ENCODE measurements around the gene NDUFAF5.
"Not testable (repeated sequence)": the region's sequence is repeated elsewhere in the genome, so short reads cannot be mapped to it uniquely, and the experiment has no call there.

NDUFAF5 gene, protein sequence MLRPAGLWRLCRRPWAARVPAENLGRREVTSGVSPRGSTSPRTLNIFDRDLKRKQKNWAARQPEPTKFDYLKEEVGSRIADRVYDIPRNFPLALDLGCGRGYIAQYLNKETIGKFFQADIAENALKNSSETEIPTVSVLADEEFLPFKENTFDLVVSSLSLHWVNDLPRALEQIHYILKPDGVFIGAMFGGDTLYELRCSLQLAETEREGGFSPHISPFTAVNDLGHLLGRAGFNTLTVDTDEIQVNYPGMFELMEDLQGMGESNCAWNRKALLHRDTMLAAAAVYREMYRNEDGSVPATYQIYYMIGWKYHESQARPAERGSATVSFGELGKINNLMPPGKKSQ

DNA sequence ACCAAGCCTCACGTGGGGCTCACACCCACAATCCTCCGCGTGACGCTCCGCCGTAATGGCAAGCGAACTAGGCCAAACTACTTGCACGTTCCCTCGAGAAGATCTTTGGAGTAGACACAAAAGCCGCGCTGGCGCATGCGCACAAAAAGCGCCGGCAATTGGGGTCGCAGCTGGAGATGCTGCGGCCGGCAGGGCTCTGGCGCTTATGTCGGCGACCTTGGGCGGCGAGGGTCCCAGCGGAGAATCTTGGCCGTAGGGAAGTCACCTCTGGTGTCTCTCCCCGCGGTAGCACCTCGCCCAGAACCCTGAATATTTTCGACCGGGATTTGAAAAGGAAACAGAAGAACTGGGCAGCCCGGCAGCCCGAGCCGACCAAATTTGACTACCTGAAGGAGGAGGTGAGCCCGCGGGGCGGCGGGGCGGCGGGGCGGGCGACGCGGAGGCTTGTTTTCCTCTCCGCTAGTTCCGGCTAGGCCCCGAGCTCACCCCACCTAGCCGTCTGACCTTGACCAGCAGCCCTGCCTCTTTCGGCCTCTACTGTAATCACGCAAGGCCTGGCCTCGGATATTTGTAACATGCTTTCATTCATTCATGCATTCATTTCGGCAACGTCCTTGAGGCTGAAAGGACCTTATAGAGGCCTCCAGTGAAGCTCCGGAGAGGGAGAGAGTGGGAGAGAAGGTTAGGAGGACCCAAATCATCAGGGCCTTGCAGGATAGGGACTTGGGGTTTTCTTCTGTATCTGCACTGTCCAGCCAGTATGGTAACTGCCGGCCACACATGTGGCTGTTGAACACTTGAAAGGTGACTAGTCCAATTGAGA lies at the start of gene NDUFAF5, which contains the start of gene ESF1:
TSS of gene NDUFAF5 (plus strand) at position 136 of the 823 bp plus-strand sequence. CDS start at position 177, 41 bp downstream.
TSS of gene ESF1 (minus strand) at position 27 of the 823 bp plus-strand sequence. CDS start 1,779 bp downstream, outside the sequence.
- DNase-seq (ENCODE audit: low spot score) = peak; percentile 95

DNA sequence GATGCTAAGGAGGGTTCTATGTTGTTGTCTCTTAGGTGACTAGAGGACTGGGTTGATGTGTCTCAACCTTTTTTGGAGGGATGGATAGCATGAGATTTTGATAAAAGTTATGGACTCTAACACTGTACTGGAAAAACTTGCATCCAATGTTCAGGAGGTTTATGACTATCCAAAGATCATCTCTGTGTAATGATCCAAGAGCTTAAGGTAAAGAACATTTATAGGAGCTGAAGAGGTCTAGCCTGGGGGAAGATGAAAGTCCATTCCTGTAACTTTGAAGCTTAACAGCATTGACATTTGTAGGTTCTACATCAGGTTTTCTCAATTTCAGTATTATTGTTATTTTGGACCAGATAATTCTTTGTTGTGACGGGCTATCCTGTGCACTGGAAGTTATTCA lies 49.0 kb upstream of the NDUFAF5 start:
- DNase-seq (ENCODE audit: low spot score) = no peak

DNA sequence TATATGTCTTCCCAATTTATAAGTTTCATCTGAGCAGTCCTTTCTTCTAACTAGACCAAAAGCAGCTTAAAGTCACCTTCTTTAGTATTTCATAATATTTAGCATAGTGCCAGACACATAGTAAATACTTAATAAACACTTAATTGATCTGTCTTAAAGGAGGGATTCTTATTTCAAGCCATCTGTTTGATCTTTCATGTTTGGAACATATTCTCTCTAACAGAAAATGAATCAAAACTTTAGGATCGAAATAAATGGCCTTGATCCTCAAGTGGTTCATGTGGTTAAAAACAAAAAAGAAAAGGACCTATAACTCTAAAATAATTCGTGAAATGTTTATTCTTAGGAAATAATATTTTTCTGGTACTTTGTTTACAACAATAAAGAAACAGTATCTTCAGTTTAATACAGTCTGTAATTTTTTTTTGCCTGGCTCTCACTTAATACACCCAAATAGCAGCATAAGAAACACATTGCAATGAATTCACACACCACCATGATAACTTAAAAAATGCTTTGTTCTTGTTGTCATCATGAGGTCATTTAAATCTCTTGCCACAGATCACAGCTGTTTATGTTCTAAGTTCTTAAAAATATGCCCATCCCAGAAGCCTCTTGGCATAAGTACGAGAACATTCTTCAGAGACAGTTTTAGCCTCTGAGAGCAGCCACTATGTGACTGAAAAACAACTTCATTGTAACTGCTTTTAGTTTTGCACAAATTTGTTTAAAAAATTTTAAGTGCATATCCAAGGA lies 48.2 kb upstream of the NDUFAF5 start:
- DNase-seq (ENCODE audit: low spot score) = no peak

DNA sequence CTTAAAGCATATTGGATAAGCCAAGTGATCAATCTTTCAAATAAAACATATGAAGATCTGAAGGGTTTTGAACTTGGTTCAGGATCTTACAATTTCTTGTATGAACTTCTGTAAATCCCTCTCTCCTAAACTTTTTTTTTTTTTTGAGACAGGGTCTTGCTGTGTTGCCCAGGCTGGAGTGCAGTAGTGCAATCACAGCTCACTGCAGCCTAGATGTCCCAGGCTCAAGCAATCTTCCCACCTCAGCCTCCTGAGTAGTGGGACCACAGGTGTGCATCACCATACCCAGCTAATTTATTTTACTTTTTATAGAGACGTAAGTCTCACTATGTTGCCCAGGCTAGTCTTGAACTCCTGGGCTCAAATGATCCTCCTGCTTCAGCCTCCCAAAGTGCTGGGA lies 46.6 kb upstream of the NDUFAF5 start:
- not testable (repeated sequence) for DNase-seq (ENCODE audit: low spot score)

DNA sequence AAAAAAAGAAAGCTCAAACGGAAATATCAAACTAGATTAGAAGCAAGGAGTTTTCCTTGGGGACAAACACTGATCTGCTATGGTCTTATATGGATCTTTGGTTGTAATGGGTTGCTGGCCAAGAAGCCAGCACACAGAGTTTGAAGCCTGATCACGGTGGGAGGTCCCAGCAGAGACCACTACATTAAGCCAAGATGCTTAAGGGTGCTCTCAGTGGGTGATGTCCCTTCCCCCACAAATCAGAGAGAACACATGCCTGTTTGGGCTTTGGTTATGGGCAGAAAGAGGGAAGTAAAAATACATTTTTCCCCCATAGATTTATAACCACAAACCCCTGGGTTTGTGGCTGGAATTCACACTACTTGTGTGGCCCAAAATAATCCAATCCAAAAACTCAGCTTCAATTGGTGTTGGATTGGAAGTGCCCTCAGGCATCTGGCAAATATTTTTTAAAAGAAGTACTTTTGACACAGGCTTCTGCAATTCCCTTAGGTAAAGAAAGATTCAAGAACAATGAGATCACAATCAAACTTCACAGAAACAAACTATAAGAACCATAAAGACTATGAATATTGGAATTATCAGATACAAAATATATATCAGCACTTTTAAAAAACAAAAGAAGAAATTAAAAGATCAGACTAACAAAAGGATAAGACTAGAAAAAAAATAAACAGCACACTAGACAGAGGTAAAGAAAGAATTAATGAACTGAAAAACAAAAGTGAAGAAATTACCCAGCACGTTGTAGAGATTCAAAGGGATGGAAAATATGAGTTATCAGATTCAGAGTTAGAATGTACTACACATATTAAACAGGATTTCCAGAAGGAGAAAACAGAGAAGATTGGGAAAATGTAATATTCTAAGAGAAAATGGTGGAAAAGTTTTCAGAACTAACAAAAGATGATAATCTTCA lies 44.8 kb upstream of the NDUFAF5 start:
- DNase-seq (ENCODE audit: low spot score) = no peak

DNA sequence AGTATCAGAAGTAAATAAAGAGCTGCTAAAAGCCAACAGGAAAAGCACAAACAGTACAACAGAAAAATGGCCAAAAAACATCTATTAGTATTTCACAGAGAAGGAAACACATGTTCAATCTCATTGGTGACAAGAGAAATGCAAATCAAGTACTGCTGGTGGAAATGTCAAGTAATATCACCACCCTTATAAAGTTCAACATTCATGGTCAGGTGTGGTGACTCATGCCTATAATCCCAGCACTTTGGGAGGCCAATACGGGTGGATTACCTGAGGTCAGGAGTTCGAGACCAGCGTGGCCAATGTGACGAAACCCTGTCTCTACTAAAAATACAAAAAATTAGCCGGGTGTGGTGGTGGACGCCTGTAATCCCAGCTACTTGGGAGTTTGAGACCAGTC lies 42.9 kb upstream of the NDUFAF5 start:
- no peak for DNase-seq (ENCODE audit: low spot score)

DNA sequence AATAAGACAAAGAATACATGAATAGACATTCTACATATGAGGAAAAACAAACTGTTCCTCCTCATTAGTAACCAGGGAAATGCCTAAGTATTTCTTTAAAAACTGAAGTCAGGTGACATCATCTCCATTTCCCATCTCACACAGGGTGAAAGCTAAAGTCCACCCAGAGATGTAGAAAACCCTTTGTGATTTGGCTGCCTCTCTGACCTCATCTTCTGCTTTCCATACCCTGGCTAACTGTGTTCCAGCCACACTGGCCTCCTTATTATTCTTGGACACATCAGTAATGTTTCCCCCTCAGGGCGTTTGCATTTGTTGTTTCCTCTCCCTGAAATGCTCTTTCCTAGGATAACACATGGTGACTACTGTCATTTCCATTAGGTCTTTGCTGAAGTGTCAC lies 40.5 kb upstream of the NDUFAF5 start:
- no peak for DNase-seq (ENCODE audit: low spot score)

DNA sequence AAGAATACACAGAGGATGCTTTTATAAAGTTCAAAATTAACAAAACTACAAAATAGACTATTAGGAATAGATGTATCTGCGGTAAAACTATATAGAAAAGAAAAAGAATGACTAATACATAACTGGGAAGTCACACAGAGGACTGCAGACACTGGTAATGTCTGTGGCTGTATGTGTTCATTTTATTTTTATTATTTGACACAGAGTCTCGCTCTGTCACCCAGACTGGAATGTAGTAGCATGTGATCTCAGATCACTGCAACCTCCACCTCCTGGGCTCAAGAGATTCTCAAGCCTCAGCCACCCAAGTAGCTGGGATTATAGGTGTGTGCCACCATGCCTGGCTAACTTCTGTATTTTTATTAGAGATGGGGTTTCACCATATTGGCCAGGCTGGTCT lies 39.0 kb upstream of the NDUFAF5 start:
- DNase-seq (ENCODE audit: low spot score) = no peak

DNA sequence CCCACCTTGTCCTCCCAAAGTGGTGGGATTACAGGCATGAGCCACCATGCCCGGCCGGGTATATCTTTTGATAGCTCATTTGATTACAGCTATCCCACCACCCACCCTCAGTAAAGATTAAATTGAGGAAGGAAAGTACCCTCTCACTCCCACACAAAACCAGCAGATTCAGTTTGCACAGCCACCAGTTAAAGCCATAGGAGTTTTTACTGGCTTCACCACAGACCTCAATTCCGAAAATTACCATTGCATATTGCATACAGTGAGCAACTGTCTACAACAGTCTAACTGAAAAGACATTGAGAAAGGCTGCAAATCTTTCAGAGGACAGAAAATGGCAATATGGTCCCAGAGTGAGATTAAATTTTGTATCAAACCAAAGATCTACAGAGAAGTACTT lies 35.0 kb upstream of the NDUFAF5 start:
- no peak for DNase-seq (ENCODE audit: low spot score)

DNA sequence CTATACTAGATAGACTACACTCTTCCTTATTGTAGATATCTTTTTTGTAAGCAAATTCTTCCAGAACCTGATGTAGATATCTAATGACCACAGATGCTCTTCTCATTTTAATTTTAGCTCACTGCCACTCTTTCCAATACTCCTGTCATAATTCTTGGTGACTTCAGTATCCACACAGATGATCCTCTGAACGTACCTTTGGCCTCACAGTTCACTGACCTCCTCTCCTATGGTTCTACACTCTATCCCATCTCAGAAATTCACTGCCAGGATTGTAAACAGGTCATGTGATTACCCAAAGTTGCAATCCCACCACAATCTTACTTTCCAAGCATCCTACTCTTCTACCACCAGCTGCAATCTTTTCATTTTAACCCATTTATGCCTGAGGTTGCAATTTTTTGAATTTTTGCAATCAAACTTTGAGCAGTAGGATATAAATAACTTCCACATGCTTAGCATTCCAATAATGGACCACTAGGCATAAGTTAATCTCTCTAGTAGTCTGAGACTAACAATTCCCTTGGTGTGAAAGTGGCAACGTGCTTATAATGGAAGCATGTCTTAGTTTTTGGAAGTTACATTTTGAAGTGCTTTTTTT lies 31.3 kb upstream of the NDUFAF5 start:
- DNase-seq (ENCODE audit: low spot score) = no peak

DNA sequence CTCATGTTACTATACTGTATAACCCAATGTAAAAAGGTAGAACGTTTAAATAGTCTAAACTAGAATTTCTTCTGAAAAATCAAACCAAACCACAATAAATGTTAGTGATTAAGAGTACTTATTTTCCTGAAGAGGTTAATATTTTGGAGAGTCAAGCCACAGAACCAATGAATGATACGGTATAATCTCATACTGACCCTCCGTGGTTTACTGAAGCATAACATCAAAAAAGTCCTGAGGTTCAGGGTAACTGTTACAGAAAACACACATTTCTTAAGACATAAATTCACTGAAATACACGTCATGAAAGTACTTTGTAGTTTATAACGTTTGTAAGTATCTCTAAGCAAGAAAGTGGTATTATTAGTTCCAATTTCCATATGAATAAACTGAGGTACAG lies 29.0 kb upstream of the NDUFAF5 start:
- DNase-seq (ENCODE audit: low spot score) = no peak

DNA sequence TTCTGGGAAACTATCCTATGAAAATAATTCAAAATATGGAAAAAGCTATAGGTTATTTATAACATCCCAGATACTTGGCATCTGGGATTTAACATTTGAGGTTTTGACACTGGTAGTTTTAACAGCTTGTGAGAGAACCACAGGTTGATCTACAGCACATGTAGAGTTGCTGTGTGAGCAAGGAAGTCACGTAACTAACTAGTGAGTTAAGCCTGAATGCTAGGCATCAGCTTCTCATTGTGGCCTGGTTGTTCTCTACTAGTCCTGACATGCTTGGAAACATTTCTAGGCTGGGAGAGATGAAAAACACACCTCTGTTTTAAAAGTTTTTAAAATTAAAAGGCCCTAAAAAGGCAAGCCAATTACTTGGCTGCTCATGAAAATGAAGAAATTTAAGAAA lies 28.3 kb upstream of the NDUFAF5 start:
- DNase-seq (ENCODE audit: low spot score) = no peak

DNA sequence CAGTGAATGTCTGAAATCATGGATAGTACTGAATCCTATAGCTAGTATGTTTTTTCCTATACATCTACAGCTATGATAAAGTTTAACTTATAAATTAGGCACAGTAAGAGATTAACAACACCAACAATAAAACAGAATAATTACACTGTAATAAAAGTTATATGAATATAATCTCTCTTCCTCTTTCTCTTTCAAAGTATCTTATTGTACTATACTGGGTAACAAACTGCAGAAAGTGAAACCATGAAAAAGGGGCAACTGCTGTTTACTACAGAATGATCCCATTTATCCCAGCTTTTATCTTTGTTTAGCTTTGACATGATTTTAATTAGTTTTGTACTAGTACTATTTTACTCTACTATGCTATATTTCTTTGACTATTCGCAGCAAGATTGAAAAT lies 25.9 kb upstream of the NDUFAF5 start:
- no peak for DNase-seq (ENCODE audit: low spot score)

DNA sequence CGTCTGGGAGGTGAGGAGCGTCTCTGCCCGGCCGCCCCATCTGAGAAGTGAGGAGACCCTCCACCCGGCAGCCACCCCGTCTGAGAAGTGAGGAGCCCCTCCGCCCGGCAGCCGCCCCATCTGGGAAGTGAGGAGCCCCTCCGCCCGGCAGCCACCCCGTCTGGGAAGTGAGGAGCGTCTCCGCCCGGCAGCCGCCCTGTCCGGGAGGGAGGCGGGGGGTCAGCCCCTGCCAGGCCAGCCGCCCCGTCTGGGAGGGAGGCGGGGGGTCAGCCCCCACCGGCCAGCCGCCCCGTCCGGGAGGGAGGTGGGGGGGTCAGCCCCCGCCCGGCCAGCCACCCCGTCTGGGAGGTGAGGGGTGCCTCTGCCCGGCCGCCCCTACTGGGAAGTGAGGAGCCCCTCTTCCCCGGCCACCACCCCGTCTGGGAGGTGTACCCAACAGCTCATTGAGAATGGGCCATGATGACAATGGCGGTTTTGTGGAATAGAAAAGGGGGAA lies 24.3 kb upstream of the NDUFAF5 start:
- not testable (repeated sequence) for DNase-seq (ENCODE audit: low spot score)

DNA sequence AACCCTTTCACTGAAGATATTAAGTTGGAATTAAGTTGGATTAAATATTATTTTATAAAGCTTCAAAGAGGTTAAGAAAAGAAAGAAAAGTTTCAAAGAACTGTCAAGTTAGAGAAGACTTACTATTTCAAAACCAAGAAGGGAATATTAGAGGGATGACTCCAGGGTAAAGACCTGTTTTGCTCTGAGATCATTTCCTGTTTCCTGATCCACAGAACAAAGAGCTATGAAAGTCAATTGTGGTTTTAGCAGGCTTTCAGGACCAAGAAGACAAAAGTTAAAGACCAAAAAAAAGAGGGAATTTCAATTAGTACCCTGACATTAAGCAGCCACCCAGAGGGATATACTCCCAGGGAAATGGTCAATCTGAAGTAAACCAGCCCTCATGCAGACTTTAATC lies 19.5 kb upstream of the NDUFAF5 start:
- DNase-seq (ENCODE audit: low spot score) = no peak

DNA sequence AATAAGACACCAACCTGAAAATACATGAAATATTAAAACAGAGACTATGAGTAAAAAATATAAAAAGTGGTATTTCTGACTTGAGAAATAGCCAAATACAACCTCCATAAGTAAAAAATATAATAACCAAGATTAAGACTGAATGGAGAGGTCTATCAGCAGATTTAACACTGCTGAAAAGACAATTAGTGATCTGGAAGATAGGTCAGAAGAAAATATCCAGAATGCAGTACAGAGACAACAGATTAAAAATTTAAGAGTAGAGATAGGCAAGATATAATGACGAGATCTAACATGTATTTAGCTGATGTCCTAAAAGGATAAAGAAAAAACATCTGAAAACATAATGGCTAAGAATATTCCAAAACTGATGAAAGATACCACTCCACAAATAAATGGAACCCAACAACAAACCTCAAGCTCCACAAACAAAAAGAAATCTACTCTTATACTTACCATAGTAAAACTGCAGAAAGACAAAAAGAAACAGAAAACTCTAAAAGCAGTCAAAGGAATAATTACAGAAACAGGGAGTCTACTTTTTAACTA lies 18.9 kb upstream of the NDUFAF5 start:
- no peak for DNase-seq (ENCODE audit: low spot score)

DNA sequence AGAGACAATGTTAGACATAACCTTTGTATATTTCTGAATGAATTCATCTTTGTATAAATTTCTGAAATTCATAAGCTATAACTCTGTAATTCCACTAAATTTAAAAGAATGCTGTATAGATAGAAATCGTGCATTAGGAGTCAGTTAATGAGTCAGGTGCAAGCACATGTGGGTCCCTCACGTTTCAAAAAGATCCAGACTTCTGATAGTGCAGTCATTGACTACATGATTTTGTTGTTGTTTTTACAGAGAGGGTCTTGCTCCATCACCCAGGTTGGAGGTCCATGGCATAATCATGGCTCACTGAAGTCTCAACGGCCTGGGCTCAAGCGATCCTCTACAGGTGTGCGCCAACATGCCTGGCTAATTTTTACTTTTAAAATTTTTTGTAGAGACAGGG lies 14.7 kb upstream of the NDUFAF5 start:
- DNase-seq (ENCODE audit: low spot score) = no peak

DNA sequence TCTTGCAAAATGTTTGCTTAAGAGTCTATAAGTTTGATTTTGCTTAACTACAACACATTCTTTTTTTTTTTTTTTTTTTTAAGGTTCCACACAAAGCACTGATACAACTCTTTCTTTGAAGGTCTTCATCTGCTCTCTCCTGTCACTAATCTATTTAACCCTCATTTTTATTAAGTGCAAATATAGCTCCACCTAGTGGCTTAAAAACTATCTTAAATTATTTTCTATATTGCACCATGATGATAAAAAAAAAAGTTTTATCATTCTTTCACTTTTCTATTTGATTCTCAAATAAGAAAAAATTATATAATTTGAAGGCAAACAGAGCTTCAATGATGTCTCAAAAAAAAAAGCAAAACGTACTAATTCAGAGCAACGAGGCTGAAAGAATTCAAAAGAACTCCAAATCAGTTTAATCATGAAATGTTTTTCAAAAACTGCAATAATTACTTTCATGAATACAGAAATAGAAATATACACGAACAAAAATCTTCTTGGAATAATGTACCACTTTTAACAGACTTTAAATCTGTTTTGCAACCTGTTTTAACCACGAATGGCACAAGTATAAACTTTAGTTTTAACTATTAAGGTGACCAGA lies 12.9 kb upstream of the NDUFAF5 start:
- peak; percentile 27 for DNase-seq (ENCODE audit: low spot score)

DNA sequence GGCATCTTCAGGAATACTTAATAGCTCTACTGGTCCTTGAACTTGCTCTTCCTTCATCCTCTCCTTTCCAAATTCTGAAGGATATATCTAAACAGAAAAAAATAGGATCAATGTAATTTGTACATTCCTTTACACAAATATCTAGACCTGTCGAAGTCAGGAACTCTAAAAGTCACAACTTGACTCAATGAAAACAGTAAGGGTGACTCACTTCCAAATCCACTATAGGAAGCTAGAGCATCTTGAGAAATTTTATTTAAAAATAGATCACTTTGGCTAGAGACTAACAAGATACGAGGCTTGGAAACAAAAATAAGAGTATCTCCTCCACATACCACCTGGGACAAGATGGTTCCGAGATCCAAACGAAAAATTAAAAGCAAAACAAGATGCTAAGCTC lies 12.3 kb upstream of the NDUFAF5 start:
- DNase-seq (ENCODE audit: low spot score) = no peak

DNA sequence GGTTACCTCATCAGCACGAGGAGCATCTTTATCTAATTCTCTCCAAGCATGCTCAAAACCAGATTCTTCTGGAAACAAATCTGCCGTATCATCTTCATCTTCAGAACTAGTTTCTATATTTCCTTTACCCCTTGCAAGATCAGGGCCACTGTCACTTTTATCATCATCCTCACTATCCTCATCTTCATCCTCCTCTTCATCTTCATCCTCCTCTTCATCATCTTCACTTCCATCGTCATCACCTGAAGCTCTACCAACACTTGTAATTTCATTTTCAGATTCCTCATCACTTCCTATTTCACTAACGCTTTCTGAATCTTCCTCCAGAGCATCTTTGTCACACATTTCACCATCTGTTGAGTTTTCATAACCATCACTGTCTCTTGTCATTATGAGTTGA lies 9.0 kb upstream of the NDUFAF5 start:
- DNase-seq (ENCODE audit: low spot score) = no peak

Measured in CD4-positive, alpha-beta T cell treated with Interleukin-2 at 100 ng/mL for 4 hours (primary cell).